ENCODE results near the gene VARS2.
A peak's percentile ranks its signal among the peaks of the same experiment; 100 is the strongest.

DNA sequence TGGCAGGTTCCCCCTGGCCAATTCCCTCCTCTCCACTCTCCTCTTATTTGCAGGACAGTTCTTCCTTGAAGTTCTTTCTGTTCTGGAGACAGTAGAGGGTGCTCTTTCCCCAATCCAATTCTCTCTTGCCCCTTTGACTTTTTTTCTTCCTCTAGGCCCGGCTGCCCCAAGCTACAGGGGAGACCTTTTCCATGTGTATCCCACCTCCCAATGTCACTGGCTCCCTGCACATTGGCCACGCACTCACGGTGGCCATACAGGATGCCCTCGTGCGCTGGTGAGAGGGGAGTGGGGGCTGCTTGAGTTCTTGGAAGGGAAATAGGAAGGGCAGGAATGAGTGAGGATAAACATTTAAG, 1.5 kb downstream of the VARS2 start:
- TF ChIP-seq, protein P1, sequence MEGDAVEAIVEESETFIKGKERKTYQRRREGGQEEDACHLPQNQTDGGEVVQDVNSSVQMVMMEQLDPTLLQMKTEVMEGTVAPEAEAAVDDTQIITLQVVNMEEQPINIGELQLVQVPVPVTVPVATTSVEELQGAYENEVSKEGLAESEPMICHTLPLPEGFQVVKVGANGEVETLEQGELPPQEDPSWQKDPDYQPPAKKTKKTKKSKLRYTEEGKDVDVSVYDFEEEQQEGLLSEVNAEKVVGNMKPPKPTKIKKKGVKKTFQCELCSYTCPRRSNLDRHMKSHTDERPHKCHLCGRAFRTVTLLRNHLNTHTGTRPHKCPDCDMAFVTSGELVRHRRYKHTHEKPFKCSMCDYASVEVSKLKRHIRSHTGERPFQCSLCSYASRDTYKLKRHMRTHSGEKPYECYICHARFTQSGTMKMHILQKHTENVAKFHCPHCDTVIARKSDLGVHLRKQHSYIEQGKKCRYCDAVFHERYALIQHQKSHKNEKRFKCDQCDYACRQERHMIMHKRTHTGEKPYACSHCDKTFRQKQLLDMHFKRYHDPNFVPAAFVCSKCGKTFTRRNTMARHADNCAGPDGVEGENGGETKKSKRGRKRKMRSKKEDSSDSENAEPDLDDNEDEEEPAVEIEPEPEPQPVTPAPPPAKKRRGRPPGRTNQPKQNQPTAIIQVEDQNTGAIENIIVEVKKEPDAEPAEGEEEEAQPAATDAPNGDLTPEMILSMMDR (IDR thresholded peaks at IDR 0.05), result peak; percentile 55 to 72 (median 56)
- TF ChIP-seq POLR2A (IDR thresholded peaks at IDR 0.05), result no peak
